C4-2B (cell line): ENCODE data around the gene SLC6A19.

Experiments used
- H3K27ac ChIP-seq: fragments of 450-650 bp; 2 replicates; pipeline ENCODE4 v1.5.1; 2017
- ZFX ChIP-seq: fragments of 450-650 bp; IDR thresholded peaks from 2 replicates; pipeline ENCODE4 v1.6.1; 2017
- TF ChIP-seq, protein P1 (sequence below): fragments of 450-650 bp; conservative IDR thresholded peaks from 2 replicates; pipeline ENCODE4 v1.5.1; 2017; ENCODE audit warnings: mild to moderate bottlenecking

Gene SLC6A19

DNA sequence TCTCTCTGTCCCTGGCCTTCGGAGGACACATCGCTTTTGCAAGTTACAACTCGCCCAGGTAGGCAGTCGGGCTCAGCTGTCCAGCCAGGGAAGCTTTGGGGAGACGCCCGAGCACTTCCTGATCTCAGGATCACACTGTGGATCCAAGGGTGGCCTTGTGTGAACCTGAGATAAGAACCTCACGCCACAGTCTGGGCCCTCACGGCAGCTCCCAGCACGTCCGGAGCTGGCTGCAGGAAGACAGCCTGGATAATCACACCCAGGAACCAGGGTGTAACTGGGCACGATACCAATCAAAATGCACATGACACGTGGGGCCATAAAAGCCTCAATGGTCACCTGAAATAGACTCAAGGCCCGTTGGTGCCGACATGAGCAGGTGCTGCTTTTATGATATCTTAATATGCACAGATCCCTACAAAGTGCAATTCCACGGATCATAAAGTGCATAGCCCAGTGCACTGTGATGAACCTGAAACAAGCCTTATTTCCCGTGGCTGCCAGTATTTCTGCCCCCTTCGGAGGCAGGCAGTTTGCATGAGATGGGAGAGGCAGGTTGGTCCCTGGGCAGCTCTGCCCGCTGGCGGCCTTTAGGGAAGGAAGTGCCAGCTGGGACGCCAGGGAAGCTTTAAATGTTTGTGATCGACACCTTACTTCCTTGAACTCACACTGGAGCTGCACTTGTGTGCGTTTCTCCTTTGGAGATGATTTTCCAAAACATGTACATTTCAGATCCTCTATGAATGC is 38.3 kb downstream of the SLC6A19 start:
- TF ChIP-seq ZFX = no peak
- TF ChIP-seq, protein P1, sequence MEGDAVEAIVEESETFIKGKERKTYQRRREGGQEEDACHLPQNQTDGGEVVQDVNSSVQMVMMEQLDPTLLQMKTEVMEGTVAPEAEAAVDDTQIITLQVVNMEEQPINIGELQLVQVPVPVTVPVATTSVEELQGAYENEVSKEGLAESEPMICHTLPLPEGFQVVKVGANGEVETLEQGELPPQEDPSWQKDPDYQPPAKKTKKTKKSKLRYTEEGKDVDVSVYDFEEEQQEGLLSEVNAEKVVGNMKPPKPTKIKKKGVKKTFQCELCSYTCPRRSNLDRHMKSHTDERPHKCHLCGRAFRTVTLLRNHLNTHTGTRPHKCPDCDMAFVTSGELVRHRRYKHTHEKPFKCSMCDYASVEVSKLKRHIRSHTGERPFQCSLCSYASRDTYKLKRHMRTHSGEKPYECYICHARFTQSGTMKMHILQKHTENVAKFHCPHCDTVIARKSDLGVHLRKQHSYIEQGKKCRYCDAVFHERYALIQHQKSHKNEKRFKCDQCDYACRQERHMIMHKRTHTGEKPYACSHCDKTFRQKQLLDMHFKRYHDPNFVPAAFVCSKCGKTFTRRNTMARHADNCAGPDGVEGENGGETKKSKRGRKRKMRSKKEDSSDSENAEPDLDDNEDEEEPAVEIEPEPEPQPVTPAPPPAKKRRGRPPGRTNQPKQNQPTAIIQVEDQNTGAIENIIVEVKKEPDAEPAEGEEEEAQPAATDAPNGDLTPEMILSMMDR = no peak
- no peak overlapping the region; the same call in 1 of the 2 replicates for H3K27ac ChIP-seq

DNA sequence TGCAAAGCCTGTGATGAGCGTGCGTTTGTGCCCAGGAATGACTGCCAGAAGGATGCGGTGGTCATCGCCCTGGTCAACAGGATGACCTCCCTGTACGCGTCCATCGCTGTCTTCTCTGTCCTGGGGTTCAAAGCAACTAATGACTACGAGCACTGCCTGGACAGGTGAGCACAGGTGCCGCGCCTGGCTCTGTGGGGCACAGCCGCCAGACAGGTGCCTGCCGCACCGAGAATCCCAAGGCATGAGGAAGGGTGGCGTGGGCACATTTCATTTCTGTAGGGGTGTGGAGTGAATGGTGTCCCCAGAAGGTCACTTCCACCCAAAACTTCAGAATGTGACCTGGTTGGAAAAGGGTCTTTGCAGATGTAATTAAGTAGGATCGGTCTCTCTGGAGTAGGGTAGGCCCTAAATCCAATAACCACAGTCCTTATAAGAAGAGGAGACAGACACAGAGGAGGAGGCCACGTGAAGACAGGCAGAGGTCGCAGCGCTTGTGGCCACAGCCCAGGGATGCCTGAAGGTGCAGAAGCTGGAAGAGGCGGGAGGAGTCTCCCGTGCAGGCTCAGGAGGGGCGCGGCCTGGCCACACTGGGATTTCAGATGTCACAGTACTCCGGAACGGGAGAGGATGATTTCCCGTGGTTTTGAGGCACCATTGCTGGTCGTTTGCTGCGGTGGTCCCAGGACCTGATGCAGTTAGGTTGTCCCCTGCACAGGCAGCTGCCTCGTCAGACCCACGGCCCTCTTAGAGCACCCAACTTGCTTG is 39.3 kb downstream of the SLC6A19 start:
- TF ChIP-seq, protein P1 = no peak
- no peak overlapping the region for H3K27ac ChIP-seq

DNA sequence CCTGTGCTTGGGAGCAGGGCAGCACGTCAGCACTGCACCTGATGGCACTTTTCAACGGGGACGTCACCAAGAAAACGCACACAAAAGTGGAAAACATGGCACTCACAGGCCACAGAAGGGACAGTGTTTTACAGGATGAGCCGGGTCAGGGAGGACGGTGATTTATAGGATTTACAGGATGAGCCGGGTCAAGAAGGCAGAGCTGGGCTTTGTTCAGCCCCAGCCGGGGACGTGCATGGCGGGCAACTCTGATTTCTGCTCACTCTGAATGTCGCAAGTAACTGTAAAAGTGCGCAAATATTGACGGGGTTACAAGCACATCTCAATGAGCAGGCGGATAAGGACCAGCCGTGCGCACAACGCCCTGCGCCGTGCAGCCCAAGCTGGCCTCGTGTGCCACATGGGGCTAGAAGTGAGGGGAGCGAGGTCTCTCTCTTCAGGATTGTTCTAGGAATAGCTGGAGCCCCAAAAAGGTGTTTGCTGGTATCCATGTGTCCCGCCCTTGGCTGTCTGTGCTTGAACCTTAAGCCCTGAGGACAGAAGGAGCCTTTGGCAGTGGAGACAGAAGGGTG is 40.2 kb downstream of the SLC6A19 start:
- H3K27ac ChIP-seq = no peak overlapping the region
- TF ChIP-seq, protein P1 = no peak
- TF ChIP-seq ZFX = no peak

DNA sequence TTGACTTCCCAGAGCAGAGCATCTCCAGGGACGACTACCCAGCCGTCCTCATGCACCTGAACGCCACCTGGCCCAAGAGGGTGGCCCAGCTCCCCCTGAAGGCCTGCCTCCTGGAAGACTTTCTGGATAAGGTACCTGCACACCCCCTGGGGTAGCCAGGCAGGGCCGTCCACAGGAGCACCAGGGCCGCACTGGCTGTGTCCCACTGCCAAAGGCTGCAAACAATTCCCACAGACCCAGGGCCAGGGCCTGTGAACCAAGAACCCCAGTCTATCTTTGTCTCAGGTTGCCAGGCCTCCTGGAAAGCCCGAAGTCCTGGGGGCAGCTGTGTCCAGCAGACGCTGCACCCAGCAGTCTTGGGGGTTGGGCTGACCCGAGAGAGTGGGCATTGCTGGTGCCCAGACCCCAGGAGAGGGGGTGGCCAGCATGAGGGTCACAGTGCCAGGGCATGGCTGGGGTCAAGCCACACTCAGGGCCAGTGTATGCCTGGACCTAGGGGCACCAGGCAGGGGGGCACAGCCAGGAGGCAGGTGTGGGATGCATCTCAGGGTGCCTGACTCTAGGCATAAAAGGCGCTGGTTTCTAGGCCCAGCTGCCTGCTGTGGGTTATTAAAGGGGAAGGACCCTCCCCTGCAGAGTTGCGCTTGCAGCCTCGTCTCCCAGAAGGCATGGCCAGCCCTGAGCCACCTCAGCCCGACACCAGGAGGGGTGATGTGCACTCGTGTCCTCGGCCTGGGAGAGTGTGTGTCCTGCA is 41.5 kb downstream of the SLC6A19 start:
- no peak for TF ChIP-seq ZFX
- TF ChIP-seq, protein P1 = no peak
- H3K27ac ChIP-seq = no peak overlapping the region

DNA sequence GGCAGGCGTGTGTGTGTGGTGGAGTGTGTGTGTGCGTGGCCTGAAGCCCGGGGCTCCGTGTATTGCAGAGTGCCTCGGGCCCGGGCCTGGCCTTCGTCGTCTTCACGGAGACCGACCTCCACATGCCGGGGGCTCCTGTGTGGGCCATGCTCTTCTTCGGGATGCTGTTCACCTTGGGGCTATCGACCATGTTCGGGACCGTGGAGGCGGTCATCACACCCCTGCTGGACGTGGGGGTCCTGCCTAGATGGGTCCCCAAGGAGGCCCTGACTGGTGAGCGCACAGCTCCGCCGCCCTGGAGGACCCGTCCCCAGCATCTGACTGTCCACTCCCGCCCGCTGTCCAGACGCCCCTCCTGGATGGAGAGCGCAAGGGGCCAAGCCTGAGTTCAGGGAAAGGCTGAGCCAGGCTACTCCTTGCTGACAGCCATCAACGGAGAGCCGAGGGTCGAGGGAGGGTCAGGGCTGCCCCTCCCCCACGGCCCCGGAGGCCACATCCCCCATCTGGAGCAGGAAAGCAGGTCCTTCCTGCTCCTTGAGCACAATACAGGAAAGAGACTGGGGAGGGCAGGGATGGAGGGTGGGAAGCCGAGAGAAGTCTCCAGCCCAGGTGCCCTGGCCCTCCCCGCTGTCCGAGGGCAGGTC is 42.2 kb downstream of the SLC6A19 start:
- H3K27ac ChIP-seq = no peak overlapping the region
- no peak for TF ChIP-seq ZFX
- TF ChIP-seq, protein P1 = no peak

DNA sequence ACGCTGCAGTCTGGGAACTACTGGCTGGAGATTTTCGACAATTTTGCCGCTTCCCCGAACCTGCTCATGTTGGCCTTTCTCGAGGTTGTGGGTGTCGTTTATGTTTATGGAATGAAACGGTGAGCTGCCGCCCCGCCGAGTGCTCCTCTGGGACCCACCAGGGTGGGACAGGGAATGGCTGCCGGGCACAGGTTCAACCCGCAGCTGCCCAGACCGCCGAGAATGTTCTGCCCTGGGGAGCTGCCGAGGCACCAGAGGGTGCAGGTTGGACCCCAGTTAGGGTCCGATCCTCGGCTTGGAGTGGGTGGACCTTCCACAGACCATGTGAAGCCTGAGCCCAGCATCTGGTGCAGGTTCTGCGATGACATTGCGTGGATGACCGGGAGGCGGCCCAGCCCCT is 42.9 kb downstream of the SLC6A19 start:
- no peak for TF ChIP-seq ZFX
- TF ChIP-seq, protein P1 = no peak
- no peak overlapping the region for H3K27ac ChIP-seq
